TTC549 (cell line): ENCODE results near the gene FGF11.
"Not testable (repeated sequence)": the region's sequence is repeated elsewhere in the genome, so short reads cannot be mapped to it uniquely, and the experiment has no call there.

Experiments used
- FAIRE-seq: peaks from 2 replicates; lab custom pipeline; 2012; peaks lifted over from hg19 to GRCh38; lab: Jason Lieb, UNC

The FGF11 gene

DNA sequence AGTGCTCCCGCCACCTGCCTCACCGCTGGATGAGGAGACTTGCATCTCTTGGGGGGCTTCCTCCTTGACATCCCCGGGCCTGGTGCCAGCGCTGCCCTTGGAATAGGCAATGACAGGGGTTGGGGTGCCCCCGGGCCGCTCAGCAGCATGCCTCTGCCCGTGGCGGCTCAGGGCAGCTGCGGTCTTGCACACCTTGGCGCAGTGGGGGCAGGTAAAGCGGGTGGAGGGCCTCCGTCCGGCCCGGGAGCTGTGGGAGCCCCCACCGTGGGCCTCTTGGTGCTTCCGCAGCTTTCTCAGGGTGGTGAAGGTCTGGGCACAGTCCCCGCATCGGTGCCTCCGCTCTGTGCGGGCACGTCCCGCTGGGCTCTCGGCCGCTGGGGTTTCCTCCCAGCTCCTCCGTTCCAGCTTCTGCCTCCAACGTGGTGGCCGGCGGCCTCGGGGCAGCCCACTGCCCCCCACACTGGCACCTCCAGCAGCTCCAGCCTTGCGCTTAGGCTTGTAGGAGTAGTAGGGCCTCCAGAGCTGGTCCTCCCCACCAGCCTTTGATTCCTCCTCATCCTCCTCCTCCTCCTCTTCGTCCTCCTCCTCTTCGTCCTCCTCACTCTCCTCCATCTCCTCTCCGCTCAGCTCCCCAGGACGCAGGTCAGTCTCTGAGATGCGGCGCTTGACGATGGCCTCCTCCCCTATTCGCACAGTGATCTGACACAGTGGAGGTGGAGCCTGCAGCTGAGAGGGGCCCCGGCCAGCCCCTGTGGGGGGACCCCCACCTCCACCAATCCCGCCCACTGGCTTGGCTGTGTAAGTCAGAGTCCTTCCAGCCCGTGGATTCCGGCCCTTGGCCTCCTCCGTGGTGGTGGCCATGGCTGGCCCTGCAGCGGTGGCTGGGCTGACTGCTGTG is 23.4 kb downstream of the FGF11 start:
- no peak for FAIRE-seq

GRCh38 chr17:7463372-7463846 is 24.1 kb downstream of the FGF11 start:
- FAIRE-seq, result no peak

DNA sequence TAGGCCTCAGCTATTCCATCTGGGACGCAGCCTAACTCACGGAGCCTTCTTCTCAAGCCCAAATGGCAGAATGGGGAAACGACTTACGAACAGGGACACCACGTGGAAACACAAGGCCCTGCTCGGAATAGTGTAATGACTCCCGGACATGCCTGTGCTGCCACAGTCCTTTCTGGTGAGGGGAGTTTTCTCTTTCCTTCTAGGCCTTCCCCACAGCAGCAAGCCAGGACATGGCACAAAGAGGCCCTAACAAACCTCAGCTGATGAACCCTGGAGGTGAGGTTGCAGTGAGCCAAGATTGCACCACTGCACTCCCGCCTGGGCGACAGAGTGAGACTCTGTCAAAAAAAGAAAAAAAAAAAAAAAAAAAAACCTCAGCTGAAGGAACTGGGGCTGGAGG is 24.8 kb downstream of the FGF11 start:
- FAIRE-seq, result no peak

- FAIRE-seq, result no peak
Measured at GRCh38 chr17:7465597-7466275, 26.4 kb downstream of the FGF11 start.

DNA sequence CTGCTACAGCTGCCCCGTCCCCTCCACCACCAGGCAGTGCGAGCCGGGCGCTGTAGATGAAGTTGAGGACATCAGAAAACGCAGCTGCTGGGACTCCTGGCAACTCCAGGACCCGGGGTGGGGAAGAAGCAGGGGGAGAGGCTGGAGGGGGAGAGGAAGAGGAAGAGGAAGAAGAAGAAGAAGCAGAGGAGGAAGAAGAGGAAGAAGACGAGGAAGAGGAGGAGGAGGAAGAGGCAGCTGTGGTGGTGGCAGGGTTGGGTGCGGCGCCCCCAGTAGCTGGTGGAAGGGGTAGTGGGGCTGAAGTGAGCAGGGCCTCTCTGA is 27.0 kb downstream of the FGF11 start:
- FAIRE-seq, result no peak

GRCh38 chr17:7466639-7467341 is 27.5 kb downstream of the FGF11 start:
- FAIRE-seq, result no peak

- FAIRE-seq, result no peak
Measured at GRCh38 chr17:7467498-7467897, 28.2 kb downstream of the FGF11 start.

- FAIRE-seq, result no peak
Measured at GRCh38 chr17:7468290-7468689, 29.0 kb downstream of the FGF11 start.

- FAIRE-seq, result no peak
Measured at GRCh38 chr17:7468804-7469389, 29.6 kb downstream of the FGF11 start.

GRCh38 chr17:7469843-7470242 is 30.5 kb downstream of the FGF11 start:
- not testable (repeated sequence) for FAIRE-seq

DNA sequence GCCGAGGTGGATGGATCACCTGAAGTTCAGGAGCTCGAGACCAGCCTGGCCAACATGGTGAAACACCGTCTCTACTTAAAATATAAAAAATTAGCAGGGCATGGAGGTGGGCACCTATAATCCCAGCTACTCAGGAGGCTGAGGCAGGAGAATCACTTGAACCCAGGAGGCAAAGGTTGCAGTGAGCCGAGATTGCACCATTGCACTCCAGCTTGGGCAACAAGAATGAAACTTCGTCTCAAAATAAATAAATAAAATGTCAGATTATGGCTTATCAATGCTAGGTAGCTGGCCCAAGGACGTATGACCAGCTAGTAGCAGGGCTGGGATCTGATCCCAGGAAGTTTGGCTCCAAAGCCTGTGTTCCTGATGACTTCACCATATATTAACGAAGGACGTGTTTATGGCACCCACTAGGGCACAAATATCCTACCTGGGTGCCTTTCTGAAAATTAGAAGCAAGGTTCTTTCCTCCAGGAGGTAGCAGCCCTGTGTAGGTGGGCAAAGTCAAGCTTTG is 31.2 kb downstream of the FGF11 start:
- not testable (repeated sequence) for FAIRE-seq

DNA sequence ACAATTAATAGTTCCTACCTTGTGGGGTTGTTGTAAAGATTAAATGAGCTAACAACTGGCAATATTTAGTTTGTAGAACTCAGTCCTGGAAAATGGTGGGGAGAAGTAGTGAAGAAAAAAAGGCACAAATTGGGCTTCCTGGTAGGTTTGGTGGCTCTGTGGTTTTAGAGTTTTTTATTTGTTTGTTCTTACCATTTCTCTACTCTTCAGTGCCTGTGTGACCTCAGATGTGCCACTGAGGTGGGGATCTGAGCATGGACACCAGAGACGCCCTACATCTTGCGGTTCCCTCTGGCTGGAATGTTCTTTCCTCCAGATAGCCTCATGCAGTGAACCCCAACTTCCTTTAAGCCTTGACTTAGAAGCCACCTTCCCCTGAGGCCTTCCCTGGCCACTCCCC is 32.4 kb downstream of the FGF11 start:
- no peak for FAIRE-seq

DNA sequence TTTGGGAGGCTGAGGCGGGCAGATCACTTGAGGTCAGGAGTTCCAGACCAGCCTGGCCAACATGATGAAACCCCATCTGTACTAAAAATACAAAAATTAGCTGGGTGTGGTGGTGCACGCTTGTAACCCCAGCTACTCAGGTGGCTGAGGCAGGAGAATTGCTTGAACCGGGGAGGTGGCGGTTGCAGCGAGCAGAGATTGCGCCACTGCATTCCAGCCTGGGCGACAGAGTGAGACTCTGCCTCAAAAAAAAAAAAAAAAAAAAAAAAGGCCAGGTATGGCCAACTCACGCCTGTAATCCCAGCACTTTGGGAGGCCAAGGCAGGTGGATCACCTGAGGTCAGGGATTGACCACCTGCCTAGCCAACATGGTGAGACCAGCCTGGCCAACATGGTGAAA is 35.5 kb downstream of the FGF11 start:
- not testable (repeated sequence) for FAIRE-seq

GRCh38 chr17:7475764-7476422 is 36.6 kb downstream of the FGF11 start:
- FAIRE-seq, result no peak

GRCh38 chr17:7476494-7476893 is 37.2 kb downstream of the FGF11 start:
- no peak for FAIRE-seq

DNA sequence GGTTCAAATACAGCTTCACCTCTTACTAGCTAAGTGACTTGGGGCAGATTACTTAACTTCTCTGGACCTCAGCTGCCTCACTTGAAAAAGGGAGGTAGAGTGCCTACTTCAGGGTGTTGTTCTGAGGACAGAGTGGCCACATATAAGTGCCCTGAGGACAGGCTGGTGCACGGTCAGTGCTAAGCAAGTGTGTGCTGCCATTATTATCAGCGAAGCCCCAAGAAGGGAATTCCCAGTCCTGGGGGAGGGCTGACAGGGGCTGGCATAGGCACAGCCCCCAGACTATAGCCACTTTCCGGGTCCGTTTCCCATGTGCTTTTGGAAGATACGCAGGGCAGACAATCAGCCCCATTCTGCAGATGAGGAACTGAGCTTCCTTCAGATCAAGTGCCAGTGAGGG is 37.6 kb downstream of the FGF11 start:
- FAIRE-seq, result no peak

DNA sequence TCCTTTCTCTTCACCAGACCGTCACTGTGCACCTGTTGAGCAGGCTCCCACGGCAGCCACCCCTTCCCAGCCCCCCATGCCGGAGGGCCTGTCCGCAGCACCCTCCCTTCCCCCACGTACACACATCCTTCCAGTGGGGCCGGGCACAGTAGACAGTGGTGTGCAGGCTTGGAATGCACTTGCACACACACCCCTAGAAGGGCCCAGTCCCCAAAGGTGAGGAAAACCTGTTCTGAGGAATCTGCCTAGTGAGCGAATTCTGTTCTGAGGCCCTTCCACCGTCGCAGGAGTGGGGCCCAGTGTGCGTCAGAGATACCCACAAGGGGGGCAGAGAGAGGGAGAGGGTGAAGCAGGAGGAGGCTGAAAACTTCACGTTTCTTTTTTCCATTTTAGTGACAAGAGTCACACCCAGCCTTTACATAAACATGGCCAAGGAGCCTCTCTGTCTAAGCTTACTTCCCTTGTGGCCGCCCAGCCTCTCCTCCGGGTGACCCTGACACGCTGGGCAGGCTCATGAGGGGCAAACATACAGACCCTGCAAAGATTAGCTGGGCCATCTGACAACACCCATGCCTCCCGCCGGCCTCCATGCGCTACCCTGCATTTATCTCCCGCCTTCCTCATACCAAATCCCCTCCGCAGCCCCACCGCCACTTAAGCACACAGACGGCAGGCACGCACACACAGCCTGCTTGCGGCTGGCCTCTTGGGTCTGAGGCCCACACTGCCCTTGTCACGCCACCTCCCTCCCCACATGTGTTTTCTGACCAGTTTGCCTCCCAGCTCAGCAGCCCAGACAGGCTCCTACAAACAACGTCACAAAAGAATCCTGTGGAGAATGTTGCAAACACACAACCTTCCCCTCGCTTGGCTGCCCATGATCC is 38.3 kb downstream of the FGF11 start:
- no peak for FAIRE-seq

- no peak for FAIRE-seq
Measured at GRCh38 chr17:7478276-7479212, 39.2 kb downstream of the FGF11 start.

GRCh38 chr17:7479213-7480088 is 40.1 kb downstream of the FGF11 start, which contains the start of gene ZBTB4:
Gene ZBTB4, minus strand, starts transcription at chr17:7479631. Its CDS starts 12,830 bp downstream, at chr17:7466801.
- FAIRE-seq, result no peak
